Stomach (tissue), 9 donors: ENCODE data around the gene MCCD1. TPM values are rescaled to one million over a fixed set of nuclear protein-coding genes. Genes with fewer than 3 reads are reported as not detected.

Experiments used
- DNase-seq, 2 donors: peaks; one replicate each; pipeline versions ENCODE4 v3.0.0 to v3.0.0-alpha.2; 2013 to 2019
- H3K27ac ChIP-seq, 5 donors: fragments of 200-600 bp in 4 of 5; sonication (generic) in 4 of 5; one replicate each; pipeline ENCODE4 v1.5.1; 2013 to 2019; ENCODE audit warnings: mild to moderate bottlenecking in 1 of 5, moderate library complexity in 1 of 5
- H3K27me3 ChIP-seq, 3 donors: fragments of 200-600 bp; sonication (generic); one replicate each; pipeline ENCODE4 v1.5.1; 2017 to 2019; ENCODE audit warnings: mixed run types in 1 of 3
- H3K36me3 ChIP-seq, 4 donors: fragments of 200-600 bp; sonication (generic); 1 replicate in 3 of 4; 2 replicates in 1 of 4; pipeline ENCODE4 v1.5.1; 2016 to 2019
- H3K4me1 ChIP-seq, 4 donors: fragments of 200-600 bp; sonication (generic); one replicate each; pipeline ENCODE4 v1.5.1; 2016 to 2019
- H3K4me3 ChIP-seq, 4 donors: fragments of 200-600 bp; sonication (generic) in 3 of 4; one replicate each; pipeline ENCODE4 v1.5.1; 2016 to 2019; ENCODE audit warnings: mild to moderate bottlenecking in 1 of 4
- H3K9me3 ChIP-seq, 4 donors: fragments of 200-600 bp; sonication (generic); one replicate each; pipeline ENCODE4 v1.5.1; 2016 to 2019
- CTCF ChIP-seq, 7 experiments: fragments of 450-650 bp in 4 of 7; fragments of 200-600 bp in 3 of 7; sonication (generic) in 3 of 7; IDR thresholded peaks; one replicate each; pipeline ENCODE4 v1.5.1; 2016 to 2019; ENCODE audit warnings: antibody characterized with exemption in 7 of 7, control low read depth in 2 of 7, mild to moderate bottlenecking in 1 of 7
- EP300 ChIP-seq: sonication (generic); formaldehyde crosslinking; IDR thresholded peaks from one replicate; pipeline ENCODE4 v1.6.1; 2017; ENCODE audit warnings: antibody characterized with exemption
- POLR2A ChIP-seq, 4 donors: fragments of 450-650 bp; IDR thresholded peaks; one replicate each; pipeline ENCODE4 v1.6.1; 2016; ENCODE audit warnings: antibody characterized with exemption in 4 of 4, control low read depth in 2 of 4, mild to moderate bottlenecking in 1 of 4, moderate library complexity in 1 of 4
- POLR2AphosphoS5 ChIP-seq, 3 donors: sonication (generic); formaldehyde crosslinking; IDR thresholded peaks; one replicate each; pipeline ENCODE4 v1.6.1; 2016; ENCODE audit warnings: antibody characterized with exemption in 3 of 3
- WGBS, 5 donors: extraction: QIAGEN DNeasy Blood & Tissue Kit in 3 of 5; methylation state at CpG; one replicate each; pipeline versions ENCODE4 v1.1.5 to v1.1.7; 2013 to 2018; 5-methylcytosine and 5-hydroxymethylcytosine counted together
- intact Hi-C: fragments of 100-400 bp; cut with DNase I; formaldehyde crosslinking; loops from one replicate; pipeline ENCODE4 v1.15.1; 2023; ENCODE audit warnings: low total_unique reads
- polyA plus RNA-seq, 3 donors: library from polyadenylated mRNA; stranded (reverse); fragments of 200-250 nt; gene quantifications; one replicate each; pipeline ENCODE4 v1.2.3, GENCODE V29; 2013
- total RNA-seq, 5 donors: library from RNA; depleted of rRNA; stranded (reverse); fragments of >200 nt; gene quantifications; one replicate each; pipeline versions ENCODE4 v1.1.0 to v1.2.3, GENCODE V29; 2014 to 2016
- donor health status: healthy with polysubstance abuse.
- donor health status: Bipolar disorder and iron deficiency.
- donor health status: healthy.

The MCCD1 gene
- total and polyA plus RNA-seq, 8 donors, result not detected

GRCh38 chr6:31559606-31559957, 30.8 kb downstream of the MCCD1 start:
- intact Hi-C loops, result no loop called here
- Histone ChIP-seq H3K27me3 (no peaks in the 10 kb centered on the region), H3K27ac (peak overlapping the region in 4 of 5 donors; percentile 54 to 82 (median 70)), H3K36me3 (peaks cover 24 to 57% (median 51%) of the 10 kb centered on the region in 4 donors), H3K4me3 (peak overlapping the region in 1 of 4 donors; percentile 1), H3K9me3 (no peaks in the 10 kb centered on the region), H3K4me1 (peaks cover 4 to 63% (median 28%) of the 10 kb centered on the region in 4 donors)
- no peak for DNase-seq
- WGBS, 5 donors, result 66 to 79% (median 68%) methylated on average over 4 of the region's 4 CpGs
- TF ChIP-seq POLR2AphosphoS5 (IDR thresholded peaks at IDR 0.05) (no peak), CTCF (IDR thresholded peaks at IDR 0.05) (no peak), POLR2A (IDR thresholded peaks at IDR 0.05) (no peak), EP300 (no peak)

- H3K4me1 ChIP-seq, result peaks cover 4 to 63% (median 28%) of the 10 kb centered on the region in 4 donors
- 34 to 75% (median 72%) methylated on average over 7 of the region's 7 CpGs for WGBS, 5 donors
- intact Hi-C loops, result no loop called here
- H3K27ac ChIP-seq, result peak overlapping the region in 4 of 5 donors; percentile 54 to 82 (median 70)
- TF ChIP-seq EP300 (no peak), POLR2AphosphoS5 (IDR thresholded peaks at IDR 0.05) (peak in 2 of 3 donors; percentile 14 to 26), CTCF (IDR thresholded peaks at IDR 0.05) (no peak)
- H3K27me3 ChIP-seq, result no peaks in the 10 kb centered on the region
- peak in 1 of 2 donors; percentile 62 for DNase-seq
- H3K4me3 ChIP-seq, result no peak overlapping the region
- peaks cover 24 to 57% (median 50%) of the 10 kb centered on the region in 4 donors for H3K36me3 ChIP-seq
- H3K9me3 ChIP-seq, result no peaks in the 10 kb centered on the region
Observed at GRCh38 chr6:31559958-31560696, 31.4 kb downstream of the MCCD1 start.

GRCh38 chr6:31560697-31561058, 31.9 kb downstream of the MCCD1 start:
- H3K27ac ChIP-seq, result peak overlapping the region in 3 of 5 donors; percentile 64 to 82 (median 75)
- H3K9me3 ChIP-seq, result no peaks in the 10 kb centered on the region
- H3K27me3 ChIP-seq, result peaks cover 0 to 2% (median 0%) of the 10 kb centered on the region in 3 donors
- TF ChIP-seq CTCF (IDR thresholded peaks at IDR 0.05) (no peak), POLR2A (IDR thresholded peaks at IDR 0.05) (no peak), POLR2AphosphoS5 (IDR thresholded peaks at IDR 0.05) (no peak), EP300 (no peak)
- peaks cover 24 to 55% (median 49%) of the 10 kb centered on the region in 4 donors for H3K36me3 ChIP-seq
- intact Hi-C loops, result no loop called here
- no peak for DNase-seq
- no peak overlapping the region for H3K4me3 ChIP-seq
- peaks cover 4 to 63% (median 28%) of the 10 kb centered on the region in 4 donors for H3K4me1 ChIP-seq

- Histone ChIP-seq H3K27me3 (peaks cover 0 to 29% (median 0%) of the 10 kb centered on the region in 3 donors), H3K27ac (no peak overlapping the region), H3K4me1 (peaks cover 0 to 9% (median 2%) of the 10 kb centered on the region in 4 donors), H3K36me3 (no peaks in the 10 kb centered on the region), H3K9me3 (no peaks in the 10 kb centered on the region), H3K4me3 (no peak overlapping the region)
- TF ChIP-seq POLR2A (IDR thresholded peaks at IDR 0.05) (no peak), CTCF (IDR thresholded peaks at IDR 0.05) (no peak), POLR2AphosphoS5 (IDR thresholded peaks at IDR 0.05) (no peak), EP300 (no peak)
- 33 to 46% (median 37%) methylated on average over 8 to 9 of the region's 9 CpGs for WGBS, 5 donors
- intact Hi-C loops, result no loop called here
- no peak for DNase-seq
Observed at GRCh38 chr6:31567531-31568370, 39.0 kb downstream of the MCCD1 start.
